IPS-18a (cell line): Measurements from ENCODE around the gene UBE2J1.

Experiments used
- H3K27ac ChIP-seq: one replicate; pipeline ENCODE4 v1.5.1; 2013; ENCODE audit warnings: low read length
- H3K27me3 ChIP-seq: one replicate; pipeline ENCODE4 v1.6.1; 2013; ENCODE audit warnings: mild to moderate bottlenecking, low read length; ENCODE audit not compliant: control insufficient read depth, insufficient read depth
- H3K36me3 ChIP-seq: one replicate; pipeline ENCODE4 v1.6.1; 2013; ENCODE audit warnings: low read depth, low read length; ENCODE audit not compliant: control insufficient read depth
- H3K4me1 ChIP-seq: one replicate; pipeline ENCODE4 v1.6.1; 2013; ENCODE audit warnings: low read depth, low read length; ENCODE audit not compliant: control insufficient read depth
- H3K4me3 ChIP-seq: one replicate; pipeline ENCODE4 v1.5.1; 2013; ENCODE audit warnings: low read length
- H3K9ac ChIP-seq: one replicate; pipeline ENCODE4 v1.6.1; 2013; ENCODE audit warnings: mild to moderate bottlenecking, low read length, moderate library complexity
- H3K9me3 ChIP-seq: one replicate; pipeline ENCODE4 v1.6.1; 2013; ENCODE audit warnings: low read depth, low read length; ENCODE audit not compliant: control insufficient read depth

The UBE2J1 gene

DNA sequence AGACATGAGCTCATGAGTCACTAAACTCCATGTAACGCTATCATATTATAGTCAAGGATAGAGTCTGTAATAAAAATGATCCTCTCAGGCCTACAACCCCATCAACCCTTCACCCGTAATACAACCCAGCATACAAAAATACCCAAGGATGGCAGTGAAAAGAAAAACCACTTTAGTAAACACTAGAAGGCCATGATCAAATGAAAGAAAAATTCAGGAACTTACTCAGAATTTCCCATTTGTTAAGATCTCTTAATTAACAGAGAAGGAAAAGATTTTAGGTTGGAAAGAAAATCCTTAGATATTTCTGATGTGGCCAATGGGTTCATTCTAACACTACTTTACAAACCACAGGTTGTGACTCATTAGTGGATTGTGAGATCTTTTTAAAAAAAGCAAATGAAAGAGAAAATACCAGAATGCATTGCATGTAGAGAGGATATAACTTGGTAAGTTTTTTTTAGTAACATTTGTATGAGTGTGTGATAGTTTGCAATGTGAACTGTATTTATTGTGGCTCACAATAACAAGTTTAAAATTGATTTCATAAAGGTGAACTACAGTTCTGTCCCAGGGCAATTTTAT is 8.0 kb upstream of the UBE2J1 start:
- H3K9ac ChIP-seq: no peak overlapping the region
- H3K27ac ChIP-seq: no peak overlapping the region

DNA sequence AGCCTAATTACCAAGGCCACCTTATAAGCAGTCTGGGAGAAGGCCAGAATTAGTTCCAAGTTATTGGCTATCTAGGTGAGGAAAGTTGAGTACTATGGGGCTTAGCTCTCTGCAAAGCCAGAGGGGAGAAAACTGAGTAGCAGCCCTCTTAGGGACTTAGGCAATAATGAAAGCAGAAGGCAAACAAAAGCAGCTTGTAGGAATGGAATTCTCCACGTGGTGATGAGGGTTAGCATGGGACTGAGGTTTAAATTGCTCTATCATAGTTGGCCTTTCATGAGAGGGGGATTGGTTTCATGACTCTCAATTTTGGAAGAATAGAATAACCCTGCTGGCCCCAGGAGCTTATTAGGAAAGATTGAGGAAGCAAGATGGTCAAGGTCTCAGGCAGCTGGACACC is 7.0 kb upstream of the UBE2J1 start:
- H3K9ac ChIP-seq: no peak overlapping the region
- no peaks in the 10 kb centered on the region for H3K36me3 ChIP-seq
- no peaks in the 10 kb centered on the region for H3K27me3 ChIP-seq
- H3K9me3 ChIP-seq: no peaks in the 10 kb centered on the region
- H3K4me1 ChIP-seq: no peaks in the 10 kb centered on the region
- no peak overlapping the region for H3K27ac ChIP-seq
- H3K4me3 ChIP-seq: no peak overlapping the region

More for the DNA sequence above, 8.0 kb upstream of the UBE2J1 start:
- Histone ChIP-seq H3K36me3 (no peaks in the 10 kb centered on the region), H3K4me3 (no peak overlapping the region), H3K9me3 (no peaks in the 10 kb centered on the region), H3K27me3 (no peaks in the 10 kb centered on the region), H3K4me1 (no peaks in the 10 kb centered on the region)

DNA sequence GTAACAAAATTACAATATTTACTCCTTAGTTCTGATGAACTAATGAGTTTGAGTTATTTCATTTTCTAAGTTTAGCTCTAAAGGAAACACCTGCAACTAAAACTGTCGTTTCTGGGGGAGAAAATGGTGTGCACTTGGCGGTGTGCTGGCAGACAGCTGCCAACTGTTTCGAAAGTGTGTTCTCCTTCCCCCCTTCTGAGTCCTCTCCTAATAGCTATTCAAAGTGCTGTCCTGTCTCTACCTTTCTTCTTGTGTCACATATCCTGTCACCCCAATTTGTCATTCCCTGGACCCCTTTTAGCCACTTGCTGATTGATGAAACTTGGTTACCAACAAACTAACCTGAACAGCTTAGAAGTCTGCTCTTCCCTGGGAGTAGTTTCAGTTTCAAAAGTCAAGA is 4.9 kb upstream of the UBE2J1 start:
- Histone ChIP-seq H3K27me3 (no peaks in the 10 kb centered on the region), H3K9me3 (no peaks in the 10 kb centered on the region), H3K36me3 (no peaks in the 10 kb centered on the region), H3K27ac (no peak overlapping the region), H3K9ac (no peak overlapping the region), H3K4me3 (no peak overlapping the region), H3K4me1 (no peaks in the 10 kb centered on the region)

DNA sequence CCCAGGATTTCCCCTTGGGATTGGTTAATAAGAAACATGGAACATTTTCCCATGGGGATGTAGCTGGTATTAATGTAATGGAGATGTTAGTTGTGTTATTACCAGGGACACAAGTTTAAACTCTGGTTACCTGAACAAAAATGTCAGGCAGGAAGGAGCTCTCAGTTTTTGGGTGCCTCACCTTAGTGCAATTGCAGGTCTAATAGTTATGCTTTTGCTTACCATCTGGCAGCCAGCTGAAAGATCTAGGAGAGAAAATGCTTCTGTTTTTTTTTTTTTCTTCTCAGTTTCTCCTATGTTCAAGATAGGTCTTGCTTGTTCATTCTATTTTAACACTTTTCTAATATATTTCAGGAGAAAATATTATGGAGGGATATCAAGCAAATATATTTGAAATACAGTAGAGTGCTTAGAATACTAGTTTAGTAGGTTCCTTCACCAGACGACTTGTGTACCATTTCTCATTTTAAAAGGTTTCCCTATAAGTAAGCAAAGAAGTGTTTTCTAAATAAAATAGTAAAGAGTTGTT is 4.2 kb upstream of the UBE2J1 start:
- Histone ChIP-seq H3K4me1 (peaks cover 2% of the 10 kb centered on the region), H3K9ac (no peak overlapping the region), H3K4me3 (no peak overlapping the region)

DNA sequence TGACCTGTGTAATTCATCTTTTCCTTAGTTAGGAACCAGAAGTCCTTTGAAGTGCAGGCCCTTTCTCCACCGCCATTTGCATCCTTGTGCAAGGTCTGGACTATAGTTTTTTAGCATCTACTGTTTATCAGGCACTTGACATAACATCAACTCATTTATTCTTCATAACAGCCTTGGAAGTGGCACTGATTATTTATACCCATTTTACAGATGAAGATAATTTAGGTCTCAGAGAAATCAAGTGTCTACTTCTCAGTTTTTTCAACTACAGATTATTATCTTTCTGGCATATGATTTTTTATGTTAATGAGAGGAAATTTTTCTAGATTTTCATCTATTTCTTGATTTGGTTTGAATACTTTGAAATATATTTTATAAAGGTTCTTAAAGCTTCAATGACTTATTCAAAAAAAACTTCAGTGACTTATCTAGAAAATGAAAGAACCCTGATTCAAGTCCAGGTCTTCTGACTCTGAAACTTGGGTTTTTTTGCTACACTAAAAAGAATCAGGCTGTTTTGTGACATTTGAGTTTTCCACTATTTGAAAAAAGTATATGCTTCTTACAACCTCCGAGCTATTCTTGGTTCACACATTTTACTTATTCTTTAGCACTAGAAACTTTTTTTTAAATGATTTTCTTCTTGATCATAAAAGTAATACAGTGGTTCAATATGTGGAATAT is 3.1 kb upstream of the UBE2J1 start:
- H3K36me3 ChIP-seq: no peaks in the 10 kb centered on the region
- no peak overlapping the region for H3K27ac ChIP-seq
- H3K9me3 ChIP-seq: no peaks in the 10 kb centered on the region
- H3K27me3 ChIP-seq: peaks cover 9% of the 10 kb centered on the region
- H3K4me1 ChIP-seq: peaks cover 7% of the 10 kb centered on the region
- no peak overlapping the region for H3K9ac ChIP-seq
- H3K4me3 ChIP-seq: no peak overlapping the region

More for the DNA sequence above, 4.2 kb upstream of the UBE2J1 start:
- Histone ChIP-seq H3K27ac (no peak overlapping the region), H3K36me3 (no peaks in the 10 kb centered on the region), H3K9me3 (no peaks in the 10 kb centered on the region), H3K27me3 (peaks cover 4% of the 10 kb centered on the region)

DNA sequence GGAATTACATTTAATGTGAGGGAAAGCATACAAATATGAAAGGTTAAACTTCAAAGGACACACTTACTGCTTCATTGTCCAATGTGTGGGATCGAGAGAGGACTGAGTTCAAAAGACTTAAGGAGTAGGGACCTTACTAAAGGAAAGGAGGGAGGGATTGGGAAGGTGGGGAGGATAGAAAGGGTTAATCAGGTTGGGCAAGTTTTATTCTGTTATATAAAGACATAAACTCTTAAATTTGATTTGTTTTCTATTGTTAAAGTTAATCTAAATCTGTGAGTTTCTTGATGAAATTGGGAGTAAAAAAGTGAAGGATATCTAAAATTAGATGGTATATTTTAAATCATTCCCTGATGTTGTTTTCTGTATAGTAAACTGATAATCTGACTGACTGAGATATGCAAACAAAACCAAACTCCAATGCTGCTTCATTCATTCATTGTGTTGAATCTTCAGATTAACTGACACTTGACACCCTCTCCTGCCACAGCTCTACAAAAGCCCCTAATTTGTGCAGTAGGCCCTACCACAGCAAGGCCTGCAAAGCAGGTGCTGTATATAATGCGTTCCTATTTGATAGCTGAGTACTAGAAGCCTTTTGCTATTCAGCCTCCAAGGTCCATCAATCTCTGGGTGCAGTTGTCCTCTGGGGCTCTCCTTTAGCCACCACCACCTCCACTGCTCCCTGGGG is 1.3 kb upstream of the UBE2J1 start:
- H3K4me3 ChIP-seq: no peak overlapping the region
- H3K36me3 ChIP-seq: no peaks in the 10 kb centered on the region
- no peak overlapping the region for H3K27ac ChIP-seq
- peaks cover 7% of the 10 kb centered on the region for H3K4me1 ChIP-seq
- peaks cover 9% of the 10 kb centered on the region for H3K27me3 ChIP-seq
- H3K9ac ChIP-seq: no peak overlapping the region
- no peaks in the 10 kb centered on the region for H3K9me3 ChIP-seq

DNA sequence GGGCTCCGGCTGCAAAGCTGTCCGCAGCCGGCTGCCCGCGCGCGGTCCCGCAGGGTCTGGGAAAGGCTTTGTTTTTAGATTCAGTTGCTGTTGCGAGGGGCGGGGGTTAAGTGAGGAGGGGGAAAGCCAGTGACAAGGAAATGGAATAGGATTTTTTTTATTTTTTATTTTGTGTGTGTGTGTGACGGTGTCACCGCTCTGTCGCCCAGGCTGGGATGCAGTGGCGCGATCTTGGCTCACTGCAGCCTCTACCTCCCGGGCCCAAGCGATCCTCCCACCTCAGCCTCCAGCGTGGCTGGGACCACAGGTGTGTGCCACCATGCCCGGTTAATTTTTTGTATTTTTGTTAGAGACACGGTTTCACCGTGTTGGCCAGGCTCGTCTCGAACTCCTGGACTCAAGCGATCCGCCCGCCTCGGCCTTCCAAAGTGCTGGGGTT is 615 bp upstream of the UBE2J1 start:
- peak overlapping the region; percentile 75 for H3K9ac ChIP-seq
- H3K36me3 ChIP-seq: no peaks in the 10 kb centered on the region
- H3K4me1 ChIP-seq: peaks cover 7% of the 10 kb centered on the region
- H3K27ac ChIP-seq: no peak overlapping the region
- peaks cover 9% of the 10 kb centered on the region for H3K27me3 ChIP-seq
- no peaks in the 10 kb centered on the region for H3K9me3 ChIP-seq
- peak overlapping the region; percentile 82 for H3K4me3 ChIP-seq

DNA sequence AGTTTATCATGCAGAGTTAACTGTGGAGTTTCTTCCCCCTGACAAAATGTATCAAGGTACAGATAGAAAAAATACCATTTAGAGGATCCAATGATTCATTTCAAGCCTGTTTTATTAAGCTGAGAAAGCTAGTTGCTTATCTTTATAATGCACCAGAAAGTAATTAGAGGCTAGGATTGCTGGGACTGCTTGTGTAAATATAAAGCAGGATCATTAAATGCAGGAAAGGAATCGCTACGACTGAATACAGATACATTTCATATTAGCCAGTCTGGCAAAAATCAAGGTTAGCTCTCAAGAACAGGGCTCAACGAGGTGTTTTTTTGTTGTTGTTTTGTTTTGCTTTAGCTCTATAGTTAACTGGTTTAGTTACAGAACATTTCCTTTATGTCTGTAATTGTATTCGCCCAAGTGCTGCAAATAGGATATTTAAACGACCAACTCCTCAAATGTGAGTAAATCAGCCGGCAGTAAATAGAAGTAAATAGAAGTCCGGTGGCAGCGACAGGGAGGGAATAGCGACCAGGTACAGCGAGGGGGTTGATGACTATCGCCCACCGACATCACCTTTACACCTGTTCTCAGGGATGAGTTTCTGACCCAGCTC is 748 bp downstream of the UBE2J1 start:
- H3K9ac ChIP-seq: peak overlapping the region; percentile 75
- peaks cover 10% of the 10 kb centered on the region for H3K4me1 ChIP-seq
- no peak overlapping the region for H3K27ac ChIP-seq
- H3K4me3 ChIP-seq: peak overlapping the region; percentile 82
- no peaks in the 10 kb centered on the region for H3K36me3 ChIP-seq
- H3K9me3 ChIP-seq: no peaks in the 10 kb centered on the region
- H3K27me3 ChIP-seq: peaks cover 9% of the 10 kb centered on the region

DNA sequence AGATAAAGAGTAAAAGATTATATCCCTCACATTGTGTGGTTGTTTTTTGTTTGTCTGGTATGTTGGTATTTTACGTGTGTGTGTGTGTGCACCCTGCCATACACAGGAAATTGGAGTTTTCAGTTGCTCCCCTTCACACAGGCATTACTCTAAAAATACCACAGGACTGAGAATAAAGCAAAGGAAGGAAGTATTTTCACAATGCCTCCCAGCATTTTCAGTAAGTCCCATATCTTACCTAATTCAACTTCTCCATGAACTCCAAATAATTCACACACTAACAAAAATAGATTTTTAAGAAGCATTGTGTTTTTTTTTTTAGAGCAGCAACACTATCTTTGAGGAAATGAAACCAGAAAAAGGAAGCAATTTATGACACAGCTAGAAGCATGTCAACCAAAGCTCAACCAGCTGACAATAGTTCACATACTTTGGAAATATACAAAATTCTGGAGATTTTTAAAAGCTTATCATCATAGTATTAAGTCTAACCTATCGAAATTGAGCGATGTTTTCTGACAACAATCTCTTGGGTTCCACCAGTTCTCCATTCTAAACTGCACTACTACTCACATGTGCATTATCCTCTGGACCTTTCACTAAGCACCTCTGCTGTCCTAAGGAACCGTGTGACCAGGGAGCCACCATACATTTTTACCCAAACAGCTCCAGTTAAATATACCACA is 2.1 kb downstream of the UBE2J1 start:
- Histone ChIP-seq H3K36me3 (no peaks in the 10 kb centered on the region), H3K4me3 (no peak overlapping the region), H3K9ac (no peak overlapping the region), H3K27ac (no peak overlapping the region), H3K27me3 (peaks cover 9% of the 10 kb centered on the region), H3K9me3 (no peaks in the 10 kb centered on the region), H3K4me1 (peaks cover 10% of the 10 kb centered on the region)

DNA sequence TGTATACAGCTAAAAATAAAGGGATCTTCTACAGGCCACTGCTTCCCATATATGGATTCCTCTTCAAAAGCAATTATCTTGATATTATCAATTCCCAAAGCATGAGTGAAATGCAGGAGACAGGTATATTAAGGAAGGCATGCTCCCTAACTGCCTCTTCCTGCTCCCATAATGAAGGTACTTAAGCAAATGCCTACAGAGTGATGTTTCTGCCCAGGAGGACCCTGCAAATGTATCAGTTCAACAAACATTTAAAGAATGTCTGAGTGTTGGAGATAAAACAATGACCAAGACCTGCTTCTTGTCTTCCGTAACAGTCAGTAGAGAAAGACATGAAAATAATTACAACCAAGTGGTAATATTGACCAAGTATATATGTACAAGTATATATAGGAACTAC is 4.2 kb downstream of the UBE2J1 start:
- no peak overlapping the region for H3K4me3 ChIP-seq
- no peaks in the 10 kb centered on the region for H3K36me3 ChIP-seq
- no peaks in the 10 kb centered on the region for H3K9me3 ChIP-seq
- H3K4me1 ChIP-seq: peaks cover 10% of the 10 kb centered on the region
- no peak overlapping the region for H3K27ac ChIP-seq
- H3K9ac ChIP-seq: no peak overlapping the region
- H3K27me3 ChIP-seq: peaks cover 9% of the 10 kb centered on the region

DNA sequence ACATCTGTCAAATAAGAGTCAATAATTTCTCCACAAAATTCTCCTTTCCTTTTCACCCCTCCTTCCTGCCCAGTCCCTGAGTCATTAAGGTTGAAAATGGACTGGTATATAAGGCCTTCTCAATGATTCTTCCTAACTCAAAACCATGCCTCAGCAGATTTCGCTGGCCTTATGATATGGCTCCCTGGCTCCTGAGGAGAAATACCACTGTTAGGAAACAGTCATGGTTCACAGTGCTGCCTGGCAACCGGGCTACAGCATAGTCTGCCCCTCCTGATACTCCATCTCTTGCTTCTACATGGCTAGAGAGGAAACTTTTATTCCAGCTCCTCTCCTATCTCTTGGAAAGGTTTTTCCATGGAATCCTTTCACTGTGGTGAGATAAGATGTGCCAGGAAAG is 4.7 kb downstream of the UBE2J1 start:
- Histone ChIP-seq H3K9ac (no peak overlapping the region), H3K27ac (no peak overlapping the region)

More for the DNA sequence above, 4.7 kb downstream of the UBE2J1 start:
- peaks cover 9% of the 10 kb centered on the region for H3K27me3 ChIP-seq
- H3K36me3 ChIP-seq: no peaks in the 10 kb centered on the region
- no peaks in the 10 kb centered on the region for H3K9me3 ChIP-seq
- peaks cover 10% of the 10 kb centered on the region for H3K4me1 ChIP-seq
- H3K4me3 ChIP-seq: no peak overlapping the region
